ENCODE measurements around the gene RUNX2. TPM values are rescaled to one million over a fixed set of nuclear protein-coding genes. Genes with fewer than 3 reads are reported as not detected.

Gene RUNX2
- total and polyA plus RNA-seq, 2 of the 8 experiments (the other 6 are each of a cell fraction or from before 2014, with no cell fraction given): 0.26 to 1.2 TPM

DNA sequence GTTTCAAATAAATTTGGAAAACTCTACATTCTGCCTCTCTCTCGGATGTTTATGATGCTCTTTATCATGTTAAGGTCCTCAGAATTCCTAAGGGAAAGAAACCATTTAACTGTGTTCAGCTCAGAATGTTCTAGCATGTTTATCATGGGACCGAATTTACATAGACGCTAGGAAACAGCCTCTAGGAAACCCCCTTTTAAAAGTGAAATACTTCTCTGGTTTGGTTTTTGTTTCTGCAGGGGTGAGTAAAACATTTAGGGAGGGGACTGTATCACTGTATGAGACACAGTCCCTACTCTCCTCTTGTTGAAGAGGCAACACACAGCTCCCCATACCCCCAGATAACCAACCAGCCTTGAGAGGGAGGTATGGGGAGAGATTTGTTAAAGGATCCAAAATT is 317.2 kb downstream of the RUNX2 start:
- H3K14ac ChIP-seq (ENCODE audit: insufficient read length): no peak overlapping the region
- FAIRE-seq: no peak
- ChIA-PET POLR2A (ENCODE audit: partially characterized antibody) (no interaction called here), CTCF (ENCODE audit: partially characterized antibody) (interaction anchor here (0.7 to 1.3 kb wide), 2 partner anchors 19 to 1023 kb away, joined by 3 to 4 read pairs; no protein-coding TSS in a partner anchor)
- H4K20me1 ChIP-seq (replicated peaks in 1 of 2; ENCODE audit: control insufficient read depth in 1 of 2, insufficient read depth in 2 of 2, low read length in 2 of 2): no peaks in the 10 kb centered on the region
- H3K23me2 ChIP-seq (ENCODE audit: low read depth, low read length): no peaks in the 10 kb centered on the region
- no peak overlapping the region for H4K91ac ChIP-seq (replicated peaks; ENCODE audit: insufficient read length, low read length)
- H2BK5ac ChIP-seq (ENCODE audit: low read depth, low read length): no peak overlapping the region
- H3K4me2 ChIP-seq (ENCODE audit: insufficient read depth in 1 of 2, low read depth in 2 of 2, low read length in 2 of 2): no peak overlapping the region
- no peak overlapping the region for H2BK20ac ChIP-seq (ENCODE audit: low read length)
- no peak overlapping the region for H2AK5ac ChIP-seq (ENCODE audit: low read depth, low read length)
- H3K4me3 ChIP-seq (ENCODE audit: extremely low read depth in 1 of 4, insufficient read depth in 2 of 4, low read depth in 3 of 4, low read length in 4 of 4): no peak overlapping the region; a peak in 1 of 8 replicates
- no peak overlapping the region for H3K27ac ChIP-seq (ENCODE audit: low read depth, low read length)
- H3K56ac ChIP-seq (replicated peaks; ENCODE audit: insufficient read length, low read depth, low read length): no peak overlapping the region
- H2BK120ac ChIP-seq (replicated peaks; ENCODE audit: low read depth, low read length): no peak overlapping the region
- no peak overlapping the region for H2BK12ac ChIP-seq (ENCODE audit: low read depth, low read length)
- H3K18ac ChIP-seq (ENCODE audit: extremely low read depth, low read length): no peak overlapping the region
- DNase-seq (ENCODE audit: low read depth in 1 of 2, low spot score in 2 of 2): no peak
- H3K9me3 ChIP-seq (ENCODE audit: insufficient read depth in 2 of 2, low read depth in 1 of 2, low read length in 1 of 2): no peaks in the 10 kb centered on the region; a peak in 1 of 4 replicates
- peaks cover 0 to 3% (median 1%) of the 10 kb centered on the region in 4 experiments; a peak in 4 of 7 replicates for H3K27me3 ChIP-seq (replicated peaks in 1 of 4; ENCODE audit: control insufficient read depth in 3 of 4, extremely low read depth in 1 of 4, insufficient read depth in 3 of 4, low read length in 3 of 4)
- no peak overlapping the region for H3K4ac ChIP-seq (replicated peaks; ENCODE audit: insufficient read length, low read depth, low read length)
- WGBS, 2 experiments (ENCODE audit: extremely low coverage in 1 of 2, insufficient coverage in 1 of 2, insufficient read length in 1 of 2, insufficient replicate concordance in 2 of 2, low coverage in 1 of 2, low lambda C conversion rate in 2 of 2, missing lambda C conversion rate in 1 of 2): 66% methylated on average over 3 of the region's 3 CpGs; no CpG with 5 or more reads in 1 of the 2 experiments
- no peaks in the 10 kb centered on the region for H3K79me1 ChIP-seq (ENCODE audit: low read depth, low read length)
- TF ChIP-seq ASH2L (IDR thresholded peaks at IDR 0.05; ENCODE audit: low read length) (no peak), GABPA (IDR thresholded peaks at IDR 0.05; ENCODE audit: borderline replicate concordance, insufficient read depth, low read length) (no peak), SIN3A (conservative IDR thresholded peaks at IDR 0.05 in 1 of 2, IDR thresholded peaks at IDR 0.05 in 1 of 2; ENCODE audit: low read depth in 1 of 2, low read length in 2 of 2) (no peak), TBP (IDR thresholded peaks at IDR 0.05; ENCODE audit: low read depth, low read length) (no peak), SUZ12 (IDR thresholded peaks at IDR 0.05; ENCODE audit: low read length) (no peak), SP4 (IDR thresholded peaks at IDR 0.05; ENCODE audit: low read length) (no peak), POU5F1 (IDR thresholded peaks at IDR 0.05; ENCODE audit: low read depth, low read length) (no peak)
- no peak overlapping the region for H4K8ac ChIP-seq (ENCODE audit: extremely low read depth, insufficient read depth, low read length)
- H3K9ac ChIP-seq (replicated peaks in 1 of 4; ENCODE audit: extremely low read depth in 1 of 4, low read depth in 3 of 4, low read length in 3 of 4): no peak overlapping the region
- H2BK15ac ChIP-seq (ENCODE audit: low read length): no peak overlapping the region
- H3K79me2 ChIP-seq (ENCODE audit: control insufficient read depth in 1 of 2, insufficient read depth in 2 of 2, low read length in 2 of 2): no peaks in the 10 kb centered on the region
- H3K23ac ChIP-seq (ENCODE audit: insufficient read length): no peak overlapping the region
- no peak overlapping the region for H4K5ac ChIP-seq (ENCODE audit: insufficient read length, low read depth, low read length)
- H3K4me1 ChIP-seq (replicated peaks in 1 of 4; ENCODE audit: control insufficient read depth in 3 of 4, insufficient read depth in 4 of 4, low read length in 3 of 4): peaks cover 0 to 4% (median 1%) of the 10 kb centered on the region in 4 experiments; a peak in 3 of 7 replicates
- no peak overlapping the region for H2AFZ ChIP-seq (ENCODE audit: low read length)
- no peaks in the 10 kb centered on the region for H3K36me3 ChIP-seq (ENCODE audit: control insufficient read depth in 2 of 4, insufficient read depth in 4 of 4, low read length in 3 of 4)

Measured in H1 (cell line).